IMR-90 (cell line): ENCODE measurements around the gene KIF6.

Experiments used
- CTCF ChIP-seq: conservative IDR thresholded peaks from 2 replicates; pipeline ENCODE4 v1.5.1; 2012; ENCODE audit warnings: mild to moderate bottlenecking, low read depth, low read length, improper control_type of control experiment
- RFX5 ChIP-seq: IDR thresholded peaks from 2 replicates; pipeline ENCODE4 v1.8.0; 2012; ENCODE audit warnings: low read depth, mild to moderate bottlenecking, low read length, moderate library complexity
- SMC3 ChIP-seq: fragments of 150-350 bp; IDR thresholded peaks from 2 replicates; pipeline ENCODE4 v1.6.1; 2016; ENCODE audit warnings: low read depth, mild to moderate bottlenecking, antibody characterized with exemption, low read length, moderate library complexity

- TF ChIP-seq SMC3 (no peak), CTCF (no peak), RFX5 (no peak)
These were observed 411.5 kb downstream of the KIF6 start for GRCh38 chr6:39313526-39314272.
